Endodermal cell (in vitro differentiated cells): Measurements from ENCODE around the gene AHNAK. TPM values are rescaled to one million over a fixed set of nuclear protein-coding genes. Genes with fewer than 3 reads are reported as not detected.

ENCODE experiments used
- DNase-seq: peaks from one replicate; pipeline ENCODE4 v3.0.0-alpha.2; 2017
- H3K27ac ChIP-seq: 2 replicates; pipeline ENCODE4 v1.5.1; 2013; ENCODE audit warnings: mild to moderate bottlenecking, low read depth, low read length, moderate library complexity
- H3K27me3 ChIP-seq: 2 replicates; pipeline ENCODE4 v1.6.1; 2013; ENCODE audit warnings: mild to moderate bottlenecking, low read length, moderate library complexity; ENCODE audit not compliant: insufficient read depth, control insufficient read depth, poor library complexity, severe bottlenecking
- H3K36me3 ChIP-seq: 2 replicates; pipeline ENCODE4 v1.7.0; 2013; ENCODE audit warnings: mild to moderate bottlenecking, low read length, moderate library complexity; ENCODE audit not compliant: control insufficient read depth, insufficient read depth
- H3K4me1 ChIP-seq: one replicate; pipeline ENCODE4 v1.7.0; 2013; ENCODE audit warnings: low read length; ENCODE audit not compliant: control insufficient read depth, insufficient read depth
- H3K4me3 ChIP-seq: 2 replicates; pipeline ENCODE4 v1.5.1; 2013; ENCODE audit warnings: mild to moderate bottlenecking, low read length, moderate library complexity
- H3K9ac ChIP-seq: 2 replicates; pipeline ENCODE4 v1.6.1; 2013; ENCODE audit warnings: mild to moderate bottlenecking, low read length, moderate library complexity; ENCODE audit not compliant: poor library complexity, severe bottlenecking; ENCODE audit errors: extremely low read depth
- H3K9me3 ChIP-seq: 2 replicates; pipeline ENCODE4 v1.6.1; 2013; ENCODE audit warnings: mild to moderate bottlenecking, low read length, moderate library complexity; ENCODE audit not compliant: control insufficient read depth
- H3K27ac Mint-ChIP-seq: 2 replicates; pipeline ENCODE4 v1.8.0; 2020; ENCODE audit warnings: mixed read lengths
- H3K27me3 Mint-ChIP-seq: 2 replicates; pipeline ENCODE4 v1.8.0; 2021; ENCODE audit warnings: mild to moderate bottlenecking, mixed read lengths; ENCODE audit not compliant: insufficient read depth
- H3K36me3 Mint-ChIP-seq: 2 replicates; pipeline ENCODE4 v1.8.0; 2020; ENCODE audit warnings: low read depth, mixed read lengths
- H3K4me1 Mint-ChIP-seq: 2 replicates; pipeline ENCODE4 v1.8.0; 2020; ENCODE audit warnings: mixed read lengths
- H3K4me3 Mint-ChIP-seq: 2 replicates; pipeline ENCODE4 v1.8.0; 2020; ENCODE audit warnings: mild to moderate bottlenecking, moderate library complexity, mixed read lengths
- H3K9me3 Mint-ChIP-seq: 2 replicates; pipeline ENCODE4 v1.8.0; 2020; ENCODE audit warnings: mild to moderate bottlenecking, mixed read lengths
- CTCF ChIP-seq: fragments of 200-600 bp; sonication (generic); conservative IDR thresholded peaks from 2 replicates; pipeline ENCODE4 v1.5.0; 2021; ENCODE audit warnings: antibody characterized with exemption, mild to moderate bottlenecking
- WGBS, 2 experiments: methylation state at CpG; one replicate each; pipeline versions ENCODE4 v1.1.5 to v1.1.7; 2013; ENCODE audit warnings: missing lambda C conversion rate in 2 of 2, mixed read lengths in 1 of 2; ENCODE audit not compliant: insufficient coverage in 1 of 2, insufficient read length in 1 of 2; 5-methylcytosine and 5-hydroxymethylcytosine counted together
- total RNA-seq, 2 donors: library from RNA; stranded (reverse); fragmentation: NEBNext Ultra II Directional in 1 of 2; extraction: Animal tissue kit (Norgen Biotek cat#: 25700) in 1 of 2; gene quantifications; 2 replicates in 1 of 2; 3 replicates in 1 of 2; pipeline ENCODE4 v1.2.1, GENCODE V29; 2021

AHNAK gene
- total RNA-seq, 2 donors from 2014 or later, result 109 to 165 TPM

- no peak for TF ChIP-seq CTCF
- Mint-ChIP-seq H3K9me3 (no peaks in the 10 kb centered on the region), H3K36me3 (no peaks in the 10 kb centered on the region), H3K4me1 (peaks cover 35% of the 10 kb centered on the region), H3K4me3 (no peak overlapping the region), H3K27me3 (peaks cover 14% of the 10 kb centered on the region), H3K27ac (no peak overlapping the region)
- Histone ChIP-seq H3K27me3 (no peaks in the 10 kb centered on the region), H3K4me3 (no peak overlapping the region), H3K9me3 (no peaks in the 10 kb centered on the region), H3K27ac (no peak overlapping the region), H3K36me3 (no peaks in the 10 kb centered on the region), H3K4me1 (peaks cover 18% of the 10 kb centered on the region), H3K9ac (no peak overlapping the region)
- 85 to 90% methylated on average over 4 to 10 of the region's 10 CpGs for WGBS, 2 experiments
- no peak for DNase-seq
Observed at GRCh38 chr11:62506413-62507124, 40.0 kb downstream of the AHNAK start.

GRCh38 chr11:62505440-62506091 lies 41.0 kb downstream of the AHNAK start:
- no peak overlapping the region for H3K9ac ChIP-seq
- Mint-ChIP-seq H3K36me3 (no peaks in the 10 kb centered on the region), H3K9me3 (no peaks in the 10 kb centered on the region), H3K27ac (peak overlapping the region; percentile 17), H3K27me3 (peaks cover 16% of the 10 kb centered on the region), H3K4me1 (peaks cover 38% of the 10 kb centered on the region), H3K4me3 (peak overlapping the region; percentile 37)
- H3K4me1 ChIP-seq, result peaks cover 19% of the 10 kb centered on the region
- no peak overlapping the region for H3K4me3 ChIP-seq
- WGBS, 2 experiments, result 34 to 39% methylated on average over 13 to 28 of the region's 30 CpGs
- H3K27ac ChIP-seq, result no peak overlapping the region
- no peaks in the 10 kb centered on the region for H3K27me3 ChIP-seq
- no peak for TF ChIP-seq CTCF
- no peaks in the 10 kb centered on the region for H3K36me3 ChIP-seq
- peak; percentile 83 for DNase-seq
- no peaks in the 10 kb centered on the region for H3K9me3 ChIP-seq

GRCh38 chr11:62505059-62505439 lies 41.6 kb downstream of the AHNAK start:
- Histone ChIP-seq H3K9me3 (no peaks in the 10 kb centered on the region), H3K27ac (no peak overlapping the region), H3K4me3 (no peak overlapping the region), H3K36me3 (no peaks in the 10 kb centered on the region), H3K4me1 (peaks cover 20% of the 10 kb centered on the region), H3K27me3 (no peaks in the 10 kb centered on the region), H3K9ac (no peak overlapping the region)
- Mint-ChIP-seq H3K36me3 (no peaks in the 10 kb centered on the region), H3K4me3 (peak overlapping the region; percentile 37), H3K4me1 (peaks cover 43% of the 10 kb centered on the region), H3K9me3 (no peaks in the 10 kb centered on the region), H3K27me3 (peaks cover 16% of the 10 kb centered on the region), H3K27ac (peak overlapping the region; percentile 17)
- WGBS, 2 experiments, result 44 to 48% methylated on average over 9 to 12 of the region's 12 CpGs
- TF ChIP-seq CTCF, result no peak
- peak; percentile 85 for DNase-seq
